ENCODE measurements around the gene HTD2.

The HTD2 gene

DNA sequence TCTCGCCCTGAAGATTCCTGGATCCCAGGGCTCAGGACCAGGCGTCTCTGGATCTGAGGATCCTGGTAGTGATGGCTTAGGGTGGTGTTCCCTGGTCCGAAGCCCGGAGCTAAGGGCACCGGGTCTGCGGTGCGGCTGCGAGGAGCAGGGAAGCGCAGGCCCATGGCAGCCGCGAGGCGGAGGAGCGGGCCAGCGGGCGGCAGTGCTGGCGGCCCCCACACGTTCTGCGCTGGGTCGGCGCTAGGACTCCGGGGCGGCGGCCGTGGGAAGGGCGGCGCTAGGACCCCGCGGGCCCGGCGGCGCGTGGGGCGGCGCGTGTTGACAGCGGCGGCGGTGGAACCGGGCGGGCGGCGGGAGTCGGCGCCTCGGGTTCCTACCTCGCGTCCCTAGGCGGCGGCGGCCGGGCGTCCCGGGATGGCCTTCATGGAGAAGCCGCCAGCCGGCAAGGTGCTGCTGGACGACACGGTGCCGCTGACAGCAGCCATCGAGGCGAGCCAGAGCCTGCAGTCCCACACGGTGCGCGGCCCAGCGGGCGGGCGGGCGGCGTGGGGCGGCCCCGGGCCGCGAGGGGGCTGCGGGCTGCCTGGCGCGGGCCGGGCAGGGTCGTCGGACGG is 26.4 kb downstream of the HTD2 start, which contains the start of gene PXK:
Gene PXK (plus strand): TSS at position 318 of the 614 bp plus-strand sequence. CDS start 97 bp downstream, at position 415.
- in situ Hi-C loops (cut with HindIII; ENCODE audit: low sequenced_read_pairs) = no loop called here
- H3K4me3 ChIP-seq (ENCODE audit: low read depth, low read length) = peak within 1 kb of the TSS; percentile 78
- TF ChIP-seq CTCF (IDR thresholded peaks at IDR 0.05; ENCODE audit: low read depth, low read length) = no peak
- peak; percentile 79 for DNase-seq (ENCODE audit: low read depth, low spot score)

- H3K4me3 ChIP-seq (ENCODE audit: low read depth, low read length) = peak overlapping the region; percentile 78
- TF ChIP-seq CTCF (IDR thresholded peaks at IDR 0.05; ENCODE audit: low read depth, low read length) = peak; percentile 19
- DNase-seq (ENCODE audit: low read depth, low spot score) = peak; percentile 36
- in situ Hi-C loops (cut with HindIII; ENCODE audit: low sequenced_read_pairs) = no loop called here
Observed at GRCh38 chr3:58333206-58334012, 27.1 kb downstream of the HTD2 start.

GRCh38 chr3:58334013-58334321 is 27.6 kb downstream of the HTD2 start:
- peak overlapping the region; percentile 78 for H3K4me3 ChIP-seq (ENCODE audit: low read depth, low read length)
- in situ Hi-C loops (cut with HindIII; ENCODE audit: low sequenced_read_pairs) = no loop called here
- no peak for TF ChIP-seq CTCF (IDR thresholded peaks at IDR 0.05; ENCODE audit: low read depth, low read length)
- DNase-seq (ENCODE audit: low read depth, low spot score) = no peak

- peak overlapping the region; percentile 78 for H3K4me3 ChIP-seq (ENCODE audit: low read depth, low read length)
- in situ Hi-C loops (cut with HindIII; ENCODE audit: low sequenced_read_pairs) = no loop called here
- no peak for TF ChIP-seq CTCF (IDR thresholded peaks at IDR 0.05; ENCODE audit: low read depth, low read length)
- no peak for DNase-seq (ENCODE audit: low read depth, low spot score)
Observed at GRCh38 chr3:58334506-58334884, 28.2 kb downstream of the HTD2 start.

GRCh38 chr3:58335652-58335947 is 29.3 kb downstream of the HTD2 start:
- TF ChIP-seq CTCF (IDR thresholded peaks at IDR 0.05; ENCODE audit: low read depth, low read length) = no peak
- in situ Hi-C loops (cut with HindIII; ENCODE audit: low sequenced_read_pairs) = no loop called here
- no peak for DNase-seq (ENCODE audit: low read depth, low spot score)
- no peak overlapping the region for H3K4me3 ChIP-seq (ENCODE audit: low read depth, low read length)

DNA sequence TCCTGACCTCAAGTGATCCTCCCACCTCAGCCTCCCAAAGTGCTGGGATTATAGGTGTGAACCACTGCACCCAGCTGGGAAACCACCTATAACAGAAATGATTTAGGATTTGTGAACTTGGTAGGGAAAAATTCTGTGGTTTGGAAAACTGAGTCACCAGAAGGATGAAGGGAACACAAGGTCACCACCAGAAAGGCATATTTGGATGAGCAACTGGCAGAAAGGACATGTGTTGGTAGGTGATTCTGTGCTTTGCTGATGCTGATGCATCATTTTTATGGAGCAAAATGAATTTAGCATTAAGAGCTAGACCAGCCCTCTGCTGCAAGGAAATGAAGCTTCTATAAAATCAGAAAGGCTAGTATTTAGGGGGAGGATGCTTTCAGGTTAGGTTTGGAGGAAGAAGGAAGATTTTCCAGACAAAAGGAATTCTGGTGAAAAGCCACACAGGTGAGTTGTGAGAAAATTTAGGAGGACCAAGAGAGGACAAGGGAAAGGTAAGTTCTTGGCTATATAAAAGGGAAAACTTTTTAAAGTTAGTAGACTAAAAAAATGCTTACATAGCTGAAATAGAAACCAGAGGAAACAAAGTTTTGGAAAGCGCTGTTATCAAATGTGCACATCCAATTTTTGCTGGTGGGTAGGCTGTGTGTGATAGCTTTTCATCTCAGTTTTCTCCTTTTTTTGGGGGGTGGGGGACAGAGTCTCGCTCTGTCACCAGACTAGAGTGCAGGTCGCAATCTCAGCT is 30.0 kb downstream of the HTD2 start:
- no peak for TF ChIP-seq CTCF (IDR thresholded peaks at IDR 0.05; ENCODE audit: low read depth, low read length)
- no peak overlapping the region for H3K4me3 ChIP-seq (ENCODE audit: low read depth, low read length)
- peak; percentile 80 for DNase-seq (ENCODE audit: low read depth, low spot score)
- in situ Hi-C loops (cut with HindIII; ENCODE audit: low sequenced_read_pairs) = no loop called here

All from astrocyte of the spinal cord (primary cell).